Neuronal stem cell (in vitro differentiated cells): ENCODE data around the gene BCL3.

Experiments used
- DNase-seq: peaks from one replicate; pipeline ENCODE4 v3.0.0-alpha.2; 2013; ENCODE audit warnings: low spot score
- H2AFZ ChIP-seq: one replicate; pipeline ENCODE4 v1.6.1; 2013; ENCODE audit warnings: mild to moderate bottlenecking, low read length, inconsistent platforms
- H2AK5ac ChIP-seq: 2 replicates; pipeline ENCODE4 v1.6.1; 2013; ENCODE audit warnings: low read depth, mild to moderate bottlenecking, inconsistent platforms, low read length, moderate library complexity, mixed read lengths
- H2BK120ac ChIP-seq: 2 replicates; pipeline ENCODE4 v1.6.1; 2013; ENCODE audit warnings: low read depth, mild to moderate bottlenecking, inconsistent platforms, low read length, moderate library complexity, mixed read lengths
- H2BK12ac ChIP-seq: one replicate; pipeline ENCODE4 v1.6.1; 2013; ENCODE audit warnings: low read length, inconsistent platforms
- H2BK15ac ChIP-seq: 2 replicates; pipeline ENCODE4 v1.6.1; 2013; ENCODE audit warnings: mild to moderate bottlenecking, low read length, inconsistent platforms, mixed read lengths
- H2BK5ac ChIP-seq: one replicate; pipeline ENCODE4 v1.6.1; 2013; ENCODE audit warnings: inconsistent platforms, mild to moderate bottlenecking, low read length, moderate library complexity
- H3K14ac ChIP-seq: one replicate; pipeline ENCODE4 v1.6.1; 2013; ENCODE audit warnings: low read length, inconsistent platforms
- H3K18ac ChIP-seq: 2 replicates; pipeline ENCODE4 v1.6.1; 2013; ENCODE audit warnings: low read length, inconsistent platforms
- H3K23ac ChIP-seq: 2 replicates; pipeline ENCODE4 v1.6.1; 2013; ENCODE audit warnings: low read depth, mild to moderate bottlenecking, mixed read lengths, low read length, inconsistent platforms; ENCODE audit not compliant: poor library complexity
- H3K27ac ChIP-seq: replicated peaks from 3 replicates; pipeline ENCODE4 v1.5.1; 2013; ENCODE audit warnings: low read length, inconsistent platforms
- H3K27me3 ChIP-seq, 3 experiments: 2 replicates each; pipeline ENCODE4 v1.6.1; 2013; ENCODE audit warnings: low read length in 3 of 3, mild to moderate bottlenecking in 2 of 3, inconsistent platforms in 1 of 3, low read depth in 1 of 3, mixed read lengths in 1 of 3, moderate library complexity in 1 of 3; ENCODE audit not compliant: control insufficient read depth in 3 of 3, insufficient read depth in 3 of 3
- H3K36me3 ChIP-seq, 2 donors: replicated peaks in 1 of 2; 2 replicates each; pipeline ENCODE4 v1.6.1; 2013; ENCODE audit warnings: low read length in 2 of 2; ENCODE audit not compliant: control insufficient read depth in 2 of 2, insufficient read depth in 2 of 2
- H3K4ac ChIP-seq: 2 replicates; pipeline ENCODE4 v1.6.1; 2013; ENCODE audit warnings: inconsistent platforms, mild to moderate bottlenecking, low read length, moderate library complexity
- H3K4me1 ChIP-seq, 2 donors: 1 replicate in 1 of 2; 2 replicates in 1 of 2; pipeline ENCODE4 v1.6.1; 2013; ENCODE audit warnings: low read length in 2 of 2, low read depth in 1 of 2; ENCODE audit not compliant: control insufficient read depth in 2 of 2, insufficient read depth in 1 of 2
- H3K4me2 ChIP-seq: one replicate; pipeline ENCODE4 v1.6.1; 2013; ENCODE audit warnings: mild to moderate bottlenecking, low read length, inconsistent platforms; ENCODE audit not compliant: insufficient read depth, poor library complexity, severe bottlenecking
- H3K4me3 ChIP-seq, 2 donors: 2 replicates each; pipeline ENCODE4 v1.5.1; 2013; ENCODE audit warnings: low read length in 2 of 2, mild to moderate bottlenecking in 2 of 2, inconsistent platforms in 1 of 2, moderate library complexity in 1 of 2
- H3K79me1 ChIP-seq: one replicate; pipeline ENCODE4 v1.6.1; 2013; ENCODE audit warnings: low read depth, mild to moderate bottlenecking, inconsistent platforms, low read length, moderate library complexity
- H3K9ac ChIP-seq: one replicate; pipeline ENCODE4 v1.6.1; 2013; ENCODE audit warnings: mild to moderate bottlenecking, low read depth, low read length, inconsistent platforms; ENCODE audit not compliant: poor library complexity
- H3K9me3 ChIP-seq, 2 donors: replicated peaks in 1 of 2; 2 replicates each; pipeline versions ENCODE3 to v1.6.1; 2013; ENCODE audit warnings: low read length in 2 of 2, mild to moderate bottlenecking in 2 of 2, inconsistent platforms in 1 of 2, low read depth in 1 of 2, mixed read lengths in 1 of 2, moderate library complexity in 1 of 2; ENCODE audit not compliant: control insufficient read depth in 2 of 2, insufficient read depth in 1 of 2
- H4K8ac ChIP-seq: one replicate; pipeline ENCODE4 v1.6.1; 2013; ENCODE audit warnings: low read depth, mild to moderate bottlenecking, inconsistent platforms, low read length, moderate library complexity
- H4K91ac ChIP-seq: one replicate; pipeline ENCODE4 v1.6.1; 2013; ENCODE audit warnings: low read length, low read depth, mild to moderate bottlenecking, inconsistent platforms; ENCODE audit not compliant: poor library complexity
- WGBS, 2 donors: extraction: QIAGEN DNeasy Blood & Tissue Kit; methylation state at CpG; one replicate each; pipeline ENCODE4 v1.1.7; 2013; ENCODE audit warnings: missing lambda C conversion rate in 2 of 2, mixed read lengths in 1 of 2; ENCODE audit not compliant: insufficient read length in 2 of 2, insufficient replicate concordance in 1 of 2; ENCODE audit errors: extremely low coverage in 2 of 2; 5-methylcytosine and 5-hydroxymethylcytosine counted together

The BCL3 gene

DNA sequence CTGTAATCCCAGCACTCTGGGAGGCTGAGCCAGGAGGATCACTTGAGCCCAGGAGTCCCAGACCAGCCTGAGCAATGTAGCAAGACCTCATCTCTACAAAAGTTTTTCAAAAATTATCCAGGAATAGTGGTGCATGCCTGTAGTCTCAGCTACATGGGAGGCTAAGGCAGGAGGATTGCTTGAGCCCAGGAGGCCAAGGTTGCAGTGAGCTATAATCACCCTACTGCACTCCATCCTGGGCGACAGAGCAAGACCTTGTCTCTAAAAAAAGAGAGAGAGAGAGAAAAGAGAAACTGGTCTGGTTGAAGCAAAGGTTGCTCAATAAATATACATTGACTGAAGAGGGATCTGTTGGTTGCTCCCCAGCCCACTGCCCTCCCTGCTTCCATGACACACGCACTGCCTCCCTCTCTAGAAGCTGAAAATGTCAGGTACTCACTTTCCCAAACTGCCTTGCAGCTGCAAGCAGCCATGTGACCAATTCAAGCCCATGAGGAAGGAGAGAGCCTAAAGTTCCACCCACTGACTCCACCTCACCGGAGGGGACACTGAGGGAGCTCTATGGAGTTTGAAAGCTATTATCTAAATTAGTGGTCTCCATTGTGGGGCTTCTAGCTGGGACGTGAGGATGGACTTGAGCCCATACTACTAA lies 35.5 kb upstream of the BCL3 start:
- Histone ChIP-seq H2AK5ac (no peak overlapping the region), H3K9ac (no peak overlapping the region), H3K23ac (no peak overlapping the region), H2BK15ac (no peak overlapping the region), H3K4me2 (no peak overlapping the region), H3K27ac (no peak overlapping the region), H3K27me3 (no peaks in the 10 kb centered on the region), H3K4me3 (no peak overlapping the region), H2BK5ac (no peak overlapping the region), H3K79me1 (no peaks in the 10 kb centered on the region), H3K18ac (no peak overlapping the region), H3K4me1 (no peaks in the 10 kb centered on the region), H4K8ac (no peak overlapping the region), H3K4ac (no peak overlapping the region), H3K9me3 (peaks cover 6 to 8% of the 10 kb centered on the region in 2 donors), H2AFZ (no peak overlapping the region), H2BK120ac (no peak overlapping the region), H4K91ac (no peak overlapping the region), H2BK12ac (no peak overlapping the region), H3K14ac (no peak overlapping the region), H3K36me3 (no peaks in the 10 kb centered on the region)
- no CpG with 5 or more reads among the region's 4 CpGs for WGBS, 2 donors
- no peak for DNase-seq

DNA sequence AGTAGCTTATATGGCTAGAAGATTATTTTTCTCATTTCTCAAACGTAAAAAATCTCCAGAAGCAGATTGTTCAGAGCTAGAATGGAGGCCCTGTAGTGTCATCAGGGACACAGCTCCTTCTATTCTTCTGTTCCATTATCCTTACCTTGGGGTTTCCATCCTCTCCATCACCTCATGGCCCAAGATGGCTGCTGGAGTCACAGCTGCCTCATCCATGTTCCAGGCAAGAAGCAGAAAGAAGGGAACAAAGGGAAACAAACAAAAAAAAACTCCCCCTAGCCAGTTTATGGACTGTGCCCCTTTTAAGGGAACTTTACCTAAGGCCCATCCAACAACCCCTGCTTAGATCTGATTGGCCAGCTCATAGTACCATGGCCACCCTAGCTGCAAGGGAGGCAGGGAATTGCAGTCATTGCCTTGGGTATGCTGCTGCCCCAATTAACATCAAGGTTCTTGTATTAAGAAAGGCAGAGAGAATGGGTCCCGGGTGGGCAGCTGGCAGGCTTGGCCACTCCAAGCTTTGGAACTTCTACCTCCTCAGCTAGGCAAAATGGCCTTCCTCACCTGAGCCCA lies 33.8 kb upstream of the BCL3 start:
- Histone ChIP-seq H3K23ac (no peak overlapping the region), H3K27ac (no peak overlapping the region), H2BK120ac (no peak overlapping the region), H2BK15ac (no peak overlapping the region), H2AK5ac (peak overlapping the region; percentile 32), H3K18ac (peak overlapping the region; percentile 42), H4K8ac (no peak overlapping the region), H4K91ac (no peak overlapping the region), H2BK12ac (no peak overlapping the region), H3K4me1 (peaks cover 9 to 11% of the 10 kb centered on the region in 2 donors), H3K27me3 (no peaks in the 10 kb centered on the region), H3K4me2 (no peak overlapping the region), H3K36me3 (no peaks in the 10 kb centered on the region), H3K4me3 (no peak overlapping the region), H2BK5ac (no peak overlapping the region), H3K14ac (no peak overlapping the region), H2AFZ (no peak overlapping the region), H3K4ac (no peak overlapping the region), H3K9ac (no peak overlapping the region), H3K79me1 (no peaks in the 10 kb centered on the region), H3K9me3 (peaks cover 6 to 8% of the 10 kb centered on the region in 2 donors)
- no CpG with 5 or more reads among the region's 2 CpGs for WGBS, 2 donors
- DNase-seq, result no peak

DNA sequence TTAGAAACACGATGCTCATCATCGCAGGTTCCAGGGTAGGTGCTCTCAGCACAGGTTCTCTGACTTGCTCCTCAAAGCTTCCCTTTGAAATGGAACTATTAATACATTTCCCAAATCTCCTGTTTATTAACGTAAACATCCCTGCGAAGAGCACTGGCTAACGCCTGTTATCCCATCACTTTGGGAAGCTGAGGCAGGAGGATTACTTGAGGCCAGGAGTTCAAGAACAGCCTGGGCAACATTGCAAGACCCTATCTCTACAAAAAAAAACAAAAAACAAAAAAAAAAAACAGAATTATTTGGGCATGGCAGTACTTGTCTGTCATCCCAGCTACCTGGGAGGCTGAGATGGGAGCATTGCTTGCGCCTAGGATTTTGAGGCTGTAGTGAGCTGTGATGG lies 30.9 kb upstream of the BCL3 start:
- no peak overlapping the region for H2BK120ac ChIP-seq
- no CpG with 5 or more reads among the region's 6 CpGs for whole genome bisulfite sequencing, 2 donors
- H2AFZ ChIP-seq, result no peak overlapping the region

DNA sequence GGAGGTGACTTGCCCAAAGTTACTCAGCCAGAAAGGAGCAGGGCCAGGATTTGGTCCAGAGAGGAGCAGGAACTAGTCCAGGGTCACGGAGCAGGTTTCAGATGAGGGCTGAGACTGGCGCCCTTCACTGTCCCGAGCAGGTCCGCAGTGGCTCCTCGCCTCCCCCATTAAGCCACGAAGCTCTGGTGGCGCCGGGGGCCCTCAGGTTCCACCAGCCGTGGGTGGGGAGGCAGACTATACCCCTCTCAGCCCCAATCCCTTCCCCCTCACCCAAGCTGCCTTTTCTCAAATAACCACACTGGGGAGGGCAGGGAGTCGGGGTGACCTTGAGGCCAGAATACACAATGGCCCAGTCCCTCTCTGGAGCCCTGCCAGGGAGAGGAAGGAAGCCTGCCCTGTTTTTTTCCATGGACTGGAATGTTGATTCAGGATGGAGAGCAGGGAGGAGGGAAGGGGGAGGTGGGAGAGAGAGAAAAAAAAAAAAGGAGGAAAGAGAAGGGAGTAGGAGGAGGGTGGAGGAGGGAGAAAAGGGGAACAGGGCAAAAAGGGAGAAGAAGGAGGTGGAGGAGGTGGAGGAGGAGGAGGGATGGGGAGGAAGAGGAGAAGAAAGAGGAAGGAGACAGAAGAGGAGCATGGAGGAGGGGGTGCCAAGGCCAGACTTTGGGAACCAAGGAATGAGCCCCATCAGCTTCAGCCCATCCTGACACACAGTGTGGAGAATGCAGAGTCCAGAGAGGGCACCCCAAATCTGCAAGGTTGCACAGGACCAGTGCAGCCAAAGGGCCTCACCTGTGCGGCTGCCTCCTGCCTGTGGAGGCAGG lies 29.9 kb upstream of the BCL3 start:
- Histone ChIP-seq H3K18ac (peak overlapping the region; percentile 93), H3K36me3 (no peaks in the 10 kb centered on the region), H3K4me3 (peak overlapping the region in 1 of 2 donors; percentile 1), H3K27me3 (no peaks in the 10 kb centered on the region), H2BK120ac (peak overlapping the region; percentile 21), H3K9me3 (peaks cover 6 to 8% of the 10 kb centered on the region in 2 donors), H3K4me1 (peaks cover 9 to 11% of the 10 kb centered on the region in 2 donors), H3K9ac (peak overlapping the region; percentile 9), H3K23ac (no peak overlapping the region), H4K8ac (no peak overlapping the region), H2BK5ac (no peak overlapping the region), H2AFZ (peak overlapping the region; percentile 84), H3K27ac (peak overlapping the region; percentile 74), H3K4me2 (peak overlapping the region; percentile 45), H2BK12ac (no peak overlapping the region), H3K4ac (peak overlapping the region; percentile 23), H3K79me1 (no peaks in the 10 kb centered on the region), H2AK5ac (peak overlapping the region; percentile 10), H3K14ac (no peak overlapping the region), H4K91ac (no peak overlapping the region), H2BK15ac (peak overlapping the region; percentile 13)
- no CpG with 5 or more reads among the region's 11 CpGs for WGBS, 2 donors
- DNase-seq, result peak; percentile 69

More for the DNA sequence above, 30.9 kb upstream of the BCL3 start:
- Histone ChIP-seq H3K9me3 (peaks cover 6 to 8% of the 10 kb centered on the region in 2 donors), H3K4me3 (no peak overlapping the region), H2BK12ac (no peak overlapping the region), H2BK15ac (no peak overlapping the region), H3K4ac (no peak overlapping the region), H4K8ac (no peak overlapping the region), H3K23ac (no peak overlapping the region), H3K79me1 (no peaks in the 10 kb centered on the region), H2BK5ac (no peak overlapping the region), H3K27ac (no peak overlapping the region), H3K27me3 (no peaks in the 10 kb centered on the region), H3K4me1 (peaks cover 9 to 11% of the 10 kb centered on the region in 2 donors), H3K9ac (no peak overlapping the region), H3K36me3 (no peaks in the 10 kb centered on the region), H4K91ac (no peak overlapping the region), H3K4me2 (no peak overlapping the region), H3K18ac (no peak overlapping the region), H3K14ac (no peak overlapping the region), H2AK5ac (no peak overlapping the region)
- no peak for DNase-seq
